ENCODE data around the gene LBX1. TPM values are rescaled to one million over a fixed set of nuclear protein-coding genes. Genes with fewer than 3 reads are reported as not detected.
"Not testable (repeated sequence)": the region's sequence is repeated elsewhere in the genome, so short reads cannot be mapped to it uniquely, and the experiment has no call there.

LBX1 gene
- total RNA-seq, 2 donors from 2014 or later: not detected

- TF ChIP-seq CTCF (IDR thresholded peaks at IDR 0.05): peak; percentile 72 to 88 (median 78)
- TF ChIP-seq POLR2A (IDR thresholded peaks at IDR 0.05): no peak
- peak; percentile 9 for TF ChIP-seq POLR2AphosphoS5 (IDR thresholded peaks at IDR 0.05)
- Histone ChIP-seq H3K27ac (no peak overlapping the region), H3K4me3 (no peak overlapping the region), H3K27me3 (replicated peaks; ENCODE audit: insufficient read depth) (peaks cover 55% of the 10 kb centered on the region), H3K9me3 (no peaks in the 10 kb centered on the region), H3K36me3 (no peaks in the 10 kb centered on the region), H3K4me1 (replicated peaks) (peaks cover 3% of the 10 kb centered on the region)
- intact Hi-C loops (cut with DNase I): loop anchor here (2.0 to 5.0 kb wide), 4 partner anchors 78 to 568 kb away; partner anchors contain the start of gene NPM3
- WGBS: 10% methylated on average over 49 of the region's 49 CpGs
- peak; percentile 30 for DNase-seq (ENCODE audit: low spot score)
These were observed 14.5 kb downstream of the LBX1 start for GRCh38 chr10:101214446-101215396.

- Histone ChIP-seq H3K4me3 (no peak overlapping the region), H3K27me3 (replicated peaks; ENCODE audit: insufficient read depth) (peaks cover 12% of the 10 kb centered on the region), H3K9me3 (no peaks in the 10 kb centered on the region), H3K4me1 (replicated peaks) (no peaks in the 10 kb centered on the region), H3K36me3 (no peaks in the 10 kb centered on the region), H3K27ac (no peak overlapping the region)
- WGBS: 43% methylated on average over 5 of the region's 5 CpGs
- TF ChIP-seq POLR2A (IDR thresholded peaks at IDR 0.05) (no peak), POLR2AphosphoS5 (IDR thresholded peaks at IDR 0.05) (no peak), CTCF (IDR thresholded peaks at IDR 0.05) (no peak)
- intact Hi-C loops (cut with DNase I): no loop called here
- DNase-seq (ENCODE audit: low spot score): no peak
These were observed 20.7 kb downstream of the LBX1 start for GRCh38 chr10:101208543-101208942.

GRCh38 chr10:101207026-101207425 lies 22.2 kb downstream of the LBX1 start:
- no peaks in the 10 kb centered on the region for H3K4me1 ChIP-seq (replicated peaks)
- TF ChIP-seq POLR2AphosphoS5 (IDR thresholded peaks at IDR 0.05) (no peak), POLR2A (IDR thresholded peaks at IDR 0.05) (no peak), CTCF (IDR thresholded peaks at IDR 0.05) (no peak)
- intact Hi-C loops (cut with DNase I): no loop called here
- H3K27me3 ChIP-seq (replicated peaks; ENCODE audit: insufficient read depth): peaks cover 11% of the 10 kb centered on the region
- no peak overlapping the region for H3K27ac ChIP-seq
- H3K36me3 ChIP-seq: no peaks in the 10 kb centered on the region
- no peak for DNase-seq (ENCODE audit: low spot score)
- no peak overlapping the region for H3K4me3 ChIP-seq
- no peaks in the 10 kb centered on the region for H3K9me3 ChIP-seq
- WGBS: 36% methylated on average over 2 of the region's 2 CpGs

DNA sequence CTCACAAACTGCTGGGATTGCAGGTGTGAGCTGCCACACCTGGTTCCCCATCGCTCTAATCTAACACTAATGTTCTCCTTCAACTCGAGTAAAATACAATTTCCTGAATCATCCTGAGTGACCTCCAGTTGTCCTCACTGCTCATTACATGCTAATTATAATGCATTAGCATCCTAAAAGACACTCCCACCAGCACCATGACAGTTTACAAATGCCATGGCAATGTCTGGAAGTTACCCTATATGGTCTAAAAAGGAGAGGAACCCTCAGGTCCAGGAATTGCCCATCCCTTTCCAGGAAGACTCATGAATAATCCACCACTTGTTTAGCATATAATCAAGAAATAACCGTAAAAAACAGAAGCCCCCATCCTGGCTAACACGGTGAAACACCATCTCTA lies 26.6 kb downstream of the LBX1 start:
- H3K4me3 ChIP-seq; H3K4me1 ChIP-seq (replicated peaks); H3K27ac ChIP-seq; DNase-seq (ENCODE audit: low spot score); H3K36me3 ChIP-seq; H3K27me3 ChIP-seq (replicated peaks; ENCODE audit: insufficient read depth); intact Hi-C loops (cut with DNase I); H3K9me3 ChIP-seq: not testable (repeated sequence)
- 70% methylated on average over 4 of the region's 4 CpGs for WGBS

DNA sequence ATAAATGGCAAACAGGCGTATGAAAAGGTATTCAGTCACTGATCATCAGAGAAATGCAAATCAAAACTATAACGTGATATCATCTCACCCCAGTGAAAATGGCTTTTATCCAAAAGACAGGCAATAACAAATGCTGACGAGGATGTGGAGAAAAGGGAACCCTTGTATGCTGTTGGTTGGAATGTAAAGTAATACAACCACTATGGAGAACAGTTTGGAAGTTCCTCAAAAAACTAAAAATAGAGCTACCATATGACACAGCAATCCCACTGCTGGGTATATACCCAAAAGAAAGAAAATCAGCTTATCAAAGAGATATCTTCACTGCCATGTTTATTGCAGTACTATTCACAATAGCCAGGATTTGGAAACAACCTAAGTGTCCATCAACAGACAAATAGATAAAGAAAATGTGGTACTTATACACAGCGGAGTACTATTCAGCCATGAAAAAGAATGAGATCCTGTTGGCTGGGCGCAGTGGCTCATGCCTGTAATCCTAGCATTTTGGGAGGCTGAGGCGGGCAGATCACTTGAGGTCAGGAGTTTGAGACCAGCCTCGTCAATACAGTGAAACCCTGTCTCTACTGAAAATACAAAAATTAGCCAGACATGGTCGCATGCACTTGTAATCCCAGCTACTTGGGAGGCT lies 30.8 kb downstream of the LBX1 start:
- intact Hi-C loops (cut with DNase I); H3K9me3 ChIP-seq; H3K4me1 ChIP-seq (replicated peaks); H3K4me3 ChIP-seq; DNase-seq (ENCODE audit: low spot score); H3K36me3 ChIP-seq; H3K27me3 ChIP-seq (replicated peaks; ENCODE audit: insufficient read depth); H3K27ac ChIP-seq: not testable (repeated sequence)
- WGBS: 76% methylated on average over 8 of the region's 8 CpGs

Data from prostate gland (tissue), 2 donors.